ENCODE results near the gene BCO2. TPM values are rescaled to one million over a fixed set of nuclear protein-coding genes. Genes with fewer than 3 reads are reported as not detected.
A peak's percentile ranks its signal among the peaks of the same experiment; 100 is the strongest.

BCO2 gene
- total RNA-seq, 1 donor from 2014 or later: not detected

- TF ChIP-seq CTCF (IDR thresholded peaks at IDR 0.05): peak; percentile 83
- no peak for TF ChIP-seq EZH2 (IDR thresholded peaks at IDR 0.05)
- no peak for TF ChIP-seq EZH2phosphoT487 (IDR thresholded peaks at IDR 0.05)
- H3K27ac Mint-ChIP-seq: peak overlapping the region; percentile 10
- Histone ChIP-seq H3K4me2 (no peak overlapping the region), H3K36me3 (no peaks in the 10 kb centered on the region), H3K9ac (no peak overlapping the region), H3K9me3 (ENCODE audit: low read depth) (no peaks in the 10 kb centered on the region), H3K4me3 (no peak overlapping the region), H3K27me3 (peaks cover 18% of the 10 kb centered on the region), H3K27ac (no peak overlapping the region), H4K20me1 (ENCODE audit: low read depth) (no peaks in the 10 kb centered on the region), H3F3A (ENCODE audit: low read depth) (no peaks in the 10 kb centered on the region), H2AFZ (replicated peaks) (peak overlapping the region; percentile 81), H3K79me2 (ENCODE audit: low read depth) (no peaks in the 10 kb centered on the region), H3K4me1 (no peaks in the 10 kb centered on the region)
- peak; percentile 72 for DNase-seq (ENCODE audit: low spot score)
- no peaks in the 10 kb centered on the region for H3K27me3 Mint-ChIP-seq (ENCODE audit: insufficient read depth, low read depth)
- no peaks in the 10 kb centered on the region for H3K4me1 Mint-ChIP-seq
- H3K4me3 Mint-ChIP-seq: no peak overlapping the region
- no peaks in the 10 kb centered on the region for H3K9me3 Mint-ChIP-seq
- H3K36me3 Mint-ChIP-seq: no peaks in the 10 kb centered on the region
Observed at GRCh38 chr11:112219476-112220232, 44.3 kb downstream of the BCO2 start.

- no peaks in the 10 kb centered on the region for H4K20me1 ChIP-seq (ENCODE audit: low read depth)
- no peak overlapping the region for H3K27ac ChIP-seq
- TF ChIP-seq CTCF (IDR thresholded peaks at IDR 0.05) (no peak), EZH2 (IDR thresholded peaks at IDR 0.05) (no peak), EZH2phosphoT487 (IDR thresholded peaks at IDR 0.05) (no peak)
- H3F3A ChIP-seq (ENCODE audit: low read depth): no peaks in the 10 kb centered on the region
- H3K4me1 ChIP-seq: no peaks in the 10 kb centered on the region
- no peak overlapping the region for H3K9ac ChIP-seq
- Mint-ChIP-seq H3K36me3 (no peaks in the 10 kb centered on the region), H3K4me3 (no peak overlapping the region), H3K4me1 (no peaks in the 10 kb centered on the region), H3K27me3 (ENCODE audit: insufficient read depth, low read depth) (no peaks in the 10 kb centered on the region), H3K9me3 (no peaks in the 10 kb centered on the region), H3K27ac (no peak overlapping the region)
- no peaks in the 10 kb centered on the region for H3K36me3 ChIP-seq
- peaks cover 18% of the 10 kb centered on the region for H3K27me3 ChIP-seq
- H3K4me2 ChIP-seq: no peak overlapping the region
- no peak for DNase-seq (ENCODE audit: low spot score)
- no peaks in the 10 kb centered on the region for H3K79me2 ChIP-seq (ENCODE audit: low read depth)
- H3K4me3 ChIP-seq: no peak overlapping the region
- H3K9me3 ChIP-seq (ENCODE audit: low read depth): no peaks in the 10 kb centered on the region
- H2AFZ ChIP-seq (replicated peaks): no peak overlapping the region
Observed at GRCh38 chr11:112221274-112221835, 46.0 kb downstream of the BCO2 start.

GRCh38 chr11:112222303-112222702 is 47.0 kb downstream of the BCO2 start:
- H3K36me3 ChIP-seq: no peaks in the 10 kb centered on the region
- no peak overlapping the region for H3K4me2 ChIP-seq
- Mint-ChIP-seq H3K27me3 (ENCODE audit: insufficient read depth, low read depth) (peaks cover under 1% of the 10 kb centered on the region), H3K4me1 (peaks cover 7% of the 10 kb centered on the region), H3K4me3 (no peak overlapping the region), H3K27ac (no peak overlapping the region), H3K36me3 (no peaks in the 10 kb centered on the region), H3K9me3 (no peaks in the 10 kb centered on the region)
- no peak overlapping the region for H3K27ac ChIP-seq
- no peaks in the 10 kb centered on the region for H4K20me1 ChIP-seq (ENCODE audit: low read depth)
- H2AFZ ChIP-seq (replicated peaks): no peak overlapping the region
- H3K9ac ChIP-seq: no peak overlapping the region
- peaks cover 3% of the 10 kb centered on the region for H3K4me1 ChIP-seq
- DNase-seq (ENCODE audit: low spot score): no peak
- H3K9me3 ChIP-seq (ENCODE audit: low read depth): no peaks in the 10 kb centered on the region
- H3K79me2 ChIP-seq (ENCODE audit: low read depth): peaks cover 8% of the 10 kb centered on the region
- TF ChIP-seq EZH2 (IDR thresholded peaks at IDR 0.05) (no peak), EZH2phosphoT487 (IDR thresholded peaks at IDR 0.05) (no peak), CTCF (IDR thresholded peaks at IDR 0.05) (no peak)
- peaks cover 18% of the 10 kb centered on the region for H3K27me3 ChIP-seq
- no peak overlapping the region for H3K4me3 ChIP-seq
- H3F3A ChIP-seq (ENCODE audit: low read depth): no peaks in the 10 kb centered on the region
